Uterus (tissue), 4 donors: ENCODE results near the gene PID1. TPM values are rescaled to one million over a fixed set of nuclear protein-coding genes. Genes with fewer than 3 reads are reported as not detected.

Experiments used
- DNase-seq, 2 donors: peaks; one replicate each; pipeline ENCODE4 v3.0.0-alpha.2; 2019 to 2020
- H3K27ac ChIP-seq, 2 donors: fragments of 200-600 bp; sonication (generic); 1 replicate in 1 of 2; 2 replicates in 1 of 2; pipeline ENCODE4 v1.5.1; 2016 to 2018
- H3K27me3 ChIP-seq, 2 donors: fragments of 200-600 bp; sonication (generic); one replicate each; pipeline ENCODE4 v1.5.1; 2018 to 2019; ENCODE audit warnings: control low read depth in 1 of 2
- H3K36me3 ChIP-seq, 2 donors: fragments of 200-600 bp; sonication (generic); one replicate each; pipeline ENCODE4 v1.5.1; 2019; ENCODE audit warnings: control low read depth in 1 of 2
- H3K4me1 ChIP-seq, 2 donors: fragments of 200-600 bp; sonication (generic); one replicate each; pipeline ENCODE4 v1.5.1; 2018 to 2019; ENCODE audit warnings: control low read depth in 1 of 2
- H3K4me3 ChIP-seq, 2 donors: fragments of 200-600 bp; sonication (generic); 1 replicate in 1 of 2; 2 replicates in 1 of 2; pipeline ENCODE4 v1.5.1; 2018 to 2019; ENCODE audit warnings: mild to moderate bottlenecking in 1 of 2
- H3K9me3 ChIP-seq, 2 donors: fragments of 200-600 bp; sonication (generic); one replicate each; pipeline ENCODE4 v1.5.1; 2019; ENCODE audit warnings: control low read depth in 1 of 2
- CTCF ChIP-seq, 4 experiments: fragments of 200-600 bp in 2 of 4; fragments of 450-650 bp in 2 of 4; sonication (generic) in 2 of 4; IDR thresholded peaks; one replicate each; pipeline ENCODE4 v1.5.1; 2016 to 2019; ENCODE audit warnings: antibody characterized with exemption in 4 of 4, mild to moderate bottlenecking in 2 of 4, moderate library complexity in 1 of 4
- POLR2A ChIP-seq, 2 donors: fragments of 450-650 bp; IDR thresholded peaks; one replicate each; pipeline ENCODE4 v1.6.1; 2016; ENCODE audit warnings: antibody characterized with exemption in 2 of 2, mild to moderate bottlenecking in 1 of 2, moderate library complexity in 1 of 2
- intact Hi-C: fragments of 100-400 bp; cut with DNase I; formaldehyde crosslinking; loops from one replicate; pipeline ENCODE4 v1.15.1; 2023; ENCODE audit warnings: low total_unique reads
- total RNA-seq, 4 donors: library from RNA; depleted of rRNA in 3 of 4; stranded (reverse); fragments of >200 nt in 3 of 4; gene quantifications; one replicate each; pipeline versions ENCODE4 v1.1.0 to v1.2.4, GENCODE V29; 2014 to 2023
- donor health status: DM: yes; HTN: yes; CAD: no.

Gene PID1
- total RNA-seq, 4 donors from 2014 or later = 26.4 to 48.5 (median 37.1) TPM

GRCh38 chr2:229300790-229301189 is 29.7 kb upstream of the PID1 start:
- no peak overlapping the region for H3K4me3 ChIP-seq
- H3K27ac ChIP-seq = no peak overlapping the region
- no peaks in the 10 kb centered on the region for H3K9me3 ChIP-seq
- no peaks in the 10 kb centered on the region for H3K36me3 ChIP-seq
- no peaks in the 10 kb centered on the region for H3K27me3 ChIP-seq
- TF ChIP-seq POLR2A (IDR thresholded peaks at IDR 0.05) (no peak), CTCF (IDR thresholded peaks at IDR 0.05) (no peak)
- DNase-seq = no peak
- intact Hi-C loops = no loop called here
- H3K4me1 ChIP-seq = no peaks in the 10 kb centered on the region

GRCh38 chr2:229300371-229300770 is 29.3 kb upstream of the PID1 start:
- no peak for TF ChIP-seq CTCF (IDR thresholded peaks at IDR 0.05)
- no peak for TF ChIP-seq POLR2A (IDR thresholded peaks at IDR 0.05)
- Histone ChIP-seq H3K27ac (no peak overlapping the region), H3K36me3 (no peaks in the 10 kb centered on the region), H3K27me3 (no peaks in the 10 kb centered on the region), H3K4me3 (no peak overlapping the region), H3K4me1 (no peaks in the 10 kb centered on the region), H3K9me3 (no peaks in the 10 kb centered on the region)
- intact Hi-C loops = no loop called here
- DNase-seq = no peak

GRCh38 chr2:229297247-229297646 is 26.2 kb upstream of the PID1 start:
- no peak overlapping the region for H3K4me3 ChIP-seq

GRCh38 chr2:229296536-229296935 is 25.4 kb upstream of the PID1 start:
- Histone ChIP-seq H3K4me1 (no peaks in the 10 kb centered on the region), H3K27me3 (no peaks in the 10 kb centered on the region), H3K4me3 (no peak overlapping the region), H3K36me3 (no peaks in the 10 kb centered on the region), H3K9me3 (no peaks in the 10 kb centered on the region), H3K27ac (no peak overlapping the region)
- intact Hi-C loops = no loop called here
- TF ChIP-seq POLR2A (IDR thresholded peaks at IDR 0.05) (no peak), CTCF (IDR thresholded peaks at IDR 0.05) (no peak)
- DNase-seq = no peak

More at GRCh38 chr2:229297247-229297646, 26.2 kb upstream of the PID1 start:
- no peaks in the 10 kb centered on the region for H3K4me1 ChIP-seq
- H3K36me3 ChIP-seq = no peaks in the 10 kb centered on the region
- intact Hi-C loops = no loop called here
- no peak for DNase-seq
- TF ChIP-seq CTCF (IDR thresholded peaks at IDR 0.05) = no peak
- H3K27me3 ChIP-seq = no peaks in the 10 kb centered on the region
- no peaks in the 10 kb centered on the region for H3K9me3 ChIP-seq
- H3K27ac ChIP-seq = no peak overlapping the region

GRCh38 chr2:229296016-229296415 is 24.9 kb upstream of the PID1 start:
- TF ChIP-seq CTCF (IDR thresholded peaks at IDR 0.05) = no peak
- TF ChIP-seq POLR2A (IDR thresholded peaks at IDR 0.05) = no peak
- H3K4me1 ChIP-seq = no peaks in the 10 kb centered on the region
- intact Hi-C loops = no loop called here
- H3K4me3 ChIP-seq = no peak overlapping the region
- no peaks in the 10 kb centered on the region for H3K36me3 ChIP-seq
- H3K9me3 ChIP-seq = no peaks in the 10 kb centered on the region
- DNase-seq = no peak
- H3K27ac ChIP-seq = no peak overlapping the region
- no peaks in the 10 kb centered on the region for H3K27me3 ChIP-seq
